Measurements from ENCODE around the gene LBX1. TPM values are rescaled to one million over a fixed set of nuclear protein-coding genes. Genes with fewer than 3 reads are reported as not detected.

The LBX1 gene
- total RNA-seq, 1 experiment from 2014 or later = 0.15 TPM

DNA sequence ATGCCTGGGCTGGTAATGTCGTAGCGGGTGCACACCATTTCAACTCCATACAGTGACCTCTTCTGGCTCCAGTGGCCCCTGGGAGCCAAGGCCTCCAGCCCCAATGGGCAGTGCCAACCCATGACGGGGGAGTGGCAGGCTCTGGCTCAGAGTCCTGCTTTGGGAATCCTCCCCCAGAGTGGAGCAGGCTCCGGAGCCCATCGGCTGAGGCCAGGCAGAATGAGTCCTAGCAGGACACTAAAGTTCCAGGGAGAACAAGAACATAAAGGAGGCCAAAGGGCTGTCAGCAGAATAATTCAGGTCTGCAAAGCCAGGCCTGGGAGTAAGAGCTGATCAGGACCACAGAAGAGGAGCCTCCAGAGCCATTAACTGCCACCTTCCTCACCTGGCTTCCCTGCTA lies 33.3 kb downstream of the LBX1 start:
- in situ Hi-C loops (cut with HindIII; ENCODE audit: low pct_unique_long_range_greater_than_20kb, low sequenced_read_pairs) = no loop called here
- TF ChIP-seq SIN3A (IDR thresholded peaks at IDR 0.05; ENCODE audit: borderline replicate concordance, insufficient read depth, low read depth, low read length) (no peak), POLR2AphosphoS5 (IDR thresholded peaks at IDR 0.05; ENCODE audit: low read depth, low read length) (no peak), TCF7L2 (IDR thresholded peaks at IDR 0.05; ENCODE audit: low read depth, low read length) (no peak), CTCF (IDR thresholded peaks at IDR 0.05) (no peak), REST (IDR thresholded peaks at IDR 0.05; ENCODE audit: insufficient read depth in 1 of 2, low read depth in 2 of 2, low read length in 1 of 2) (no peak)
- H3K9me3 ChIP-seq (ENCODE audit: control insufficient read depth, insufficient read depth, low read depth, low read length) = no peaks in the 10 kb centered on the region
- H3K27ac ChIP-seq (ENCODE audit: low read length) = no peak overlapping the region
- no peak overlapping the region for H3K4me3 ChIP-seq (ENCODE audit: low read depth in 2 of 2, low read length in 2 of 2)
- no peak; the same call in 1 of the 2 replicates for ATAC-seq
- peaks cover 6% of the 10 kb centered on the region; the same call in 1 of the 2 replicates for H3K27me3 ChIP-seq (ENCODE audit: control insufficient read depth, insufficient read depth, low read length)
- H3K4me1 ChIP-seq (ENCODE audit: control insufficient read depth, insufficient read depth, low read length) = no peaks in the 10 kb centered on the region
- DNase-seq (ENCODE audit: low read depth, low spot score) = no peak
- intact Hi-C loops (cut with micrococcal nuclease; ENCODE audit: unreplicated experiment) = no loop called here
- CTCF ChIA-PET = interaction anchor here (0.6 kb wide), 2 partner anchors 43 to 246 kb away, joined by 3 to 5 read pairs; no protein-coding TSS in a partner anchor
- POLR2A ChIA-PET = no interaction called here
- no TSS peak for BruUV-seq (replicated peaks)
- no peaks in the 10 kb centered on the region for H3K36me3 ChIP-seq (ENCODE audit: control insufficient read depth, insufficient read depth, low read length)

- BruUV-seq (replicated peaks) = no TSS peak
- ATAC-seq (no peak; the same call in 1 of the 2 replicates), DNase-seq (ENCODE audit: low read depth, low spot score) (no peak)
- intact Hi-C loops (cut with micrococcal nuclease; ENCODE audit: unreplicated experiment) = no loop called here
- H3K36me3 ChIP-seq (ENCODE audit: control insufficient read depth, insufficient read depth, low read length) = no peaks in the 10 kb centered on the region
- H3K4me3 ChIP-seq (ENCODE audit: low read depth in 2 of 2, low read length in 2 of 2) = no peak overlapping the region
- TF ChIP-seq SIN3A (IDR thresholded peaks at IDR 0.05; ENCODE audit: borderline replicate concordance, insufficient read depth, low read depth, low read length) (no peak), TCF7L2 (IDR thresholded peaks at IDR 0.05; ENCODE audit: low read depth, low read length) (no peak), CTCF (IDR thresholded peaks at IDR 0.05) (no peak), POLR2AphosphoS5 (IDR thresholded peaks at IDR 0.05; ENCODE audit: low read depth, low read length) (no peak), REST (IDR thresholded peaks at IDR 0.05; ENCODE audit: insufficient read depth in 1 of 2, low read depth in 2 of 2, low read length in 1 of 2) (no peak)
- no peak overlapping the region for H3K27ac ChIP-seq (ENCODE audit: low read length)
- no peaks in the 10 kb centered on the region for H3K9me3 ChIP-seq (ENCODE audit: control insufficient read depth, insufficient read depth, low read depth, low read length)
- peaks cover 3% of the 10 kb centered on the region; the same call in 1 of the 2 replicates for H3K27me3 ChIP-seq (ENCODE audit: control insufficient read depth, insufficient read depth, low read length)
- H3K4me1 ChIP-seq (ENCODE audit: control insufficient read depth, insufficient read depth, low read length) = no peaks in the 10 kb centered on the region
- in situ Hi-C loops (cut with HindIII; ENCODE audit: low pct_unique_long_range_greater_than_20kb, low sequenced_read_pairs) = no loop called here
- ChIA-PET CTCF (no interaction called here), POLR2A (no interaction called here)
These were observed 39.5 kb downstream of the LBX1 start for GRCh38 chr10:101189461-101190401.
